Ishikawa (cell line): ENCODE results near the gene COPS4.

Experiments
- CEBPB ChIP-seq: IDR thresholded peaks from 2 replicates; pipeline ENCODE4 v1.6.1; 2012
- CREB1 ChIP-seq: IDR thresholded peaks from 2 replicates; pipeline ENCODE4 v1.6.1; 2012; ENCODE audit warnings: low read depth
- EGR1 ChIP-seq: IDR thresholded peaks from 2 replicates; pipeline ENCODE4 v1.6.1; 2012
- EP300 ChIP-seq: IDR thresholded peaks from 2 replicates; pipeline ENCODE4 v1.6.1; 2012; ENCODE audit warnings: borderline replicate concordance
- FOXM1 ChIP-seq: IDR thresholded peaks from 2 replicates; pipeline ENCODE4 v1.6.1; 2012; ENCODE audit warnings: low read depth, borderline replicate concordance
- NFIC ChIP-seq: IDR thresholded peaks from 2 replicates; pipeline ENCODE4 v1.6.1; 2012
- RAD21 ChIP-seq: IDR thresholded peaks from 2 replicates; pipeline ENCODE4 v1.6.1; 2012; ENCODE audit warnings: low read depth
- TAF1 ChIP-seq: IDR thresholded peaks from 2 replicates; pipeline ENCODE4 v1.6.1; 2012; ENCODE audit warnings: low read depth, mild to moderate bottlenecking
- TCF12 ChIP-seq: IDR thresholded peaks from 2 replicates; pipeline ENCODE4 v1.6.1; 2012; ENCODE audit warnings: low read depth
- TEAD4 ChIP-seq: IDR thresholded peaks from 2 replicates; pipeline ENCODE4 v1.6.1; 2012
- YY1 ChIP-seq: IDR thresholded peaks from 2 replicates; pipeline ENCODE4 v1.6.1; 2012; ENCODE audit warnings: low read depth
- ZBTB7A ChIP-seq: IDR thresholded peaks from 2 replicates; pipeline ENCODE4 v1.6.1; 2012; ENCODE audit warnings: low read depth
- TF ChIP-seq, protein P1 (sequence below): IDR thresholded peaks from 2 replicates; pipeline ENCODE4 v1.6.1; 2012
- TF ChIP-seq, protein P2 (sequence below): IDR thresholded peaks from 2 replicates; pipeline ENCODE4 v1.6.1; 2012
- TF ChIP-seq, protein P3 (sequence below): IDR thresholded peaks from 2 replicates; pipeline ENCODE4 v1.6.1; 2012; ENCODE audit warnings: low read depth, mild to moderate bottlenecking

COPS4 gene

DNA sequence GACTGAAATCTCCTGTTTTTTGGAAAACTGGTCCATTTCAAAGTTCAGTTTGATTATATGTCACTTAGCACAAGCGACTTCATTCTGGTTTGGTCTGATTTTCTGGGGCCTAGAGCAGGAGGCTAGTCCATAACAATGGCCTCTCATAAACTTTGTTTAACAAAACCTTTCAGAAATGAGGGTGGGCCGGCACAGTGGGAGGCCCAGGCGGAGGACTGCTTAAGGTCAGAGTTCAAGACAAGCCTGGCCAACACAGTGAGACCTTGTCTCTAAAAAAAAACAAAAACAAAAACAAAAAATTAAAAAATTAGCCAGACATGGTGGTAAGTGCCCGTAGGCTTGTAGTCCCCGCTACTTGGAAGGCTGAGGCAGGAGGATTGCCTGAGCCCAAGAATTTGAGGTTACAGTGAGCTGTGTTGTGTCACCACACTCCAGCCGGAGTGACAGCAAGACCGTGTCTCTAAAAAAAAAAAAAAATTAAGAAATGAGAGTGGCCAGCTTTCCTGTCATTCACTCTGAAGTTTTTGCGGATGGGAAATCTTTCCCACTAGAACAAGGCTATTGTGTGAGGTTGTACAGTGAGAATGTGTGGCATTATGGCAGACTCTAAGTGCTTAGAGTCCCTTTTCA lies 80.8 kb downstream of the COPS4 start:
- TF ChIP-seq, protein P1, sequence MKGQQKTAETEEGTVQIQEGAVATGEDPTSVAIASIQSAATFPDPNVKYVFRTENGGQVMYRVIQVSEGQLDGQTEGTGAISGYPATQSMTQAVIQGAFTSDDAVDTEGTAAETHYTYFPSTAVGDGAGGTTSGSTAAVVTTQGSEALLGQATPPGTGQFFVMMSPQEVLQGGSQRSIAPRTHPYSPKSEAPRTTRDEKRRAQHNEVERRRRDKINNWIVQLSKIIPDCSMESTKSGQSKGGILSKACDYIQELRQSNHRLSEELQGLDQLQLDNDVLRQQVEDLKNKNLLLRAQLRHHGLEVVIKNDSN = no peak
- TF ChIP-seq NFIC = no peak
- TF ChIP-seq TAF1 = no peak
- TF ChIP-seq FOXM1 = no peak
- TF ChIP-seq, protein P2, sequence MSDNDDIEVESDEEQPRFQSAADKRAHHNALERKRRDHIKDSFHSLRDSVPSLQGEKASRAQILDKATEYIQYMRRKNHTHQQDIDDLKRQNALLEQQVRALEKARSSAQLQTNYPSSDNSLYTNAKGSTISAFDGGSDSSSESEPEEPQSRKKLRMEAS = no peak
- TF ChIP-seq EGR1 = no peak
- no peak for TF ChIP-seq TCF12

DNA sequence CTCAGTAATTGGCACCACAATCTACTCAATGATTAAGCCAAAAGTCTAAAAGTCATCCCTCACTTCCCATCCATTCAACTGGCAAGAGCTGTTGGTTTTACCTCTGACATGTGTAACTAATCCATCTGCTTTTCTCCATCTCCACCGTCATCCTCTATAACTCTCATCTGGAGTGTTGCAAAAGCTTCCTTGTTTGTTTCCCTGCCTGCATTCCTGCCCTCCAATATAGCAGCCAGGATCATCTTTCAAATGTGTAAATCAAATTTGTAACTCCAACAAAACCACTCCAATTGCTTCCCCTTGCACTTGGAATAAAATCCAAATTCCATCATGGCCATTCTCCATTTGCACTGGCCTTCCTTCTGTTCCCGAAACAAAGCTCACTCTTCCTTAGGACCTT lies 83.9 kb downstream of the COPS4 start:
- no peak for TF ChIP-seq TCF12
- TF ChIP-seq CREB1 = no peak
- TF ChIP-seq, protein P2 = no peak
- no peak for TF ChIP-seq FOXM1
- TF ChIP-seq, protein P3, sequence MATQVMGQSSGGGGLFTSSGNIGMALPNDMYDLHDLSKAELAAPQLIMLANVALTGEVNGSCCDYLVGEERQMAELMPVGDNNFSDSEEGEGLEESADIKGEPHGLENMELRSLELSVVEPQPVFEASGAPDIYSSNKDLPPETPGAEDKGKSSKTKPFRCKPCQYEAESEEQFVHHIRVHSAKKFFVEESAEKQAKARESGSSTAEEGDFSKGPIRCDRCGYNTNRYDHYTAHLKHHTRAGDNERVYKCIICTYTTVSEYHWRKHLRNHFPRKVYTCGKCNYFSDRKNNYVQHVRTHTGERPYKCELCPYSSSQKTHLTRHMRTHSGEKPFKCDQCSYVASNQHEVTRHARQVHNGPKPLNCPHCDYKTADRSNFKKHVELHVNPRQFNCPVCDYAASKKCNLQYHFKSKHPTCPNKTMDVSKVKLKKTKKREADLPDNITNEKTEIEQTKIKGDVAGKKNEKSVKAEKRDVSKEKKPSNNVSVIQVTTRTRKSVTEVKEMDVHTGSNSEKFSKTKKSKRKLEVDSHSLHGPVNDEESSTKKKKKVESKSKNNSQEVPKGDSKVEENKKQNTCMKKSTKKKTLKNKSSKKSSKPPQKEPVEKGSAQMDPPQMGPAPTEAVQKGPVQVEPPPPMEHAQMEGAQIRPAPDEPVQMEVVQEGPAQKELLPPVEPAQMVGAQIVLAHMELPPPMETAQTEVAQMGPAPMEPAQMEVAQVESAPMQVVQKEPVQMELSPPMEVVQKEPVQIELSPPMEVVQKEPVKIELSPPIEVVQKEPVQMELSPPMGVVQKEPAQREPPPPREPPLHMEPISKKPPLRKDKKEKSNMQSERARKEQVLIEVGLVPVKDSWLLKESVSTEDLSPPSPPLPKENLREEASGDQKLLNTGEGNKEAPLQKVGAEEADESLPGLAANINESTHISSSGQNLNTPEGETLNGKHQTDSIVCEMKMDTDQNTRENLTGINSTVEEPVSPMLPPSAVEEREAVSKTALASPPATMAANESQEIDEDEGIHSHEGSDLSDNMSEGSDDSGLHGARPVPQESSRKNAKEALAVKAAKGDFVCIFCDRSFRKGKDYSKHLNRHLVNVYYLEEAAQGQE = no peak
- no peak for TF ChIP-seq YY1
- no peak for TF ChIP-seq TEAD4
- no peak for TF ChIP-seq EP300
- no peak for TF ChIP-seq CEBPB
- no peak for TF ChIP-seq RAD21
- TF ChIP-seq, protein P1 = no peak
- TF ChIP-seq ZBTB7A = no peak
- no peak for TF ChIP-seq TAF1
- no peak for TF ChIP-seq EGR1

DNA sequence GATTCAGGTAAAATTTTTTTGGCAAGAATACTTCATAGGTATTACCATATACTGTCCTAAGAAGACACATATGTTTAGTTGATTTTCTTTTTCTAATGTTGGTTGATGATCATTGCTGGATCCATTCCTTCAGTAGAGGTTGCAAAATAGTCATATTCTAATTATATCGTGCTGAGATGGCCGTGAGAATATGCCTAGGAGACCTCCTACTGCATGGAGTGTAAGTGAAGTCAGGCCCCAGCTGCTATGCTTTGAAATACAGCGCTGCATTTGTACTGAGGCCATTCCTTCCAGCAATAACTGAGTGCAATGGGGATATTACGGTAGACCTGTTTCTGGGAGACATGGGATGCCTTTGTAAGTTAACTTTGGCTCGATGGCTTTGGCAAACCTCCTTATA lies 86.3 kb downstream of the COPS4 start:
- TF ChIP-seq, protein P1 = no peak
- TF ChIP-seq YY1 (no peak), EP300 (no peak), TCF12 (no peak), CEBPB (no peak), EGR1 (no peak), TAF1 (no peak), RAD21 (no peak), TEAD4 (no peak)
- TF ChIP-seq, protein P2 = no peak
- TF ChIP-seq, protein P3 = no peak

DNA sequence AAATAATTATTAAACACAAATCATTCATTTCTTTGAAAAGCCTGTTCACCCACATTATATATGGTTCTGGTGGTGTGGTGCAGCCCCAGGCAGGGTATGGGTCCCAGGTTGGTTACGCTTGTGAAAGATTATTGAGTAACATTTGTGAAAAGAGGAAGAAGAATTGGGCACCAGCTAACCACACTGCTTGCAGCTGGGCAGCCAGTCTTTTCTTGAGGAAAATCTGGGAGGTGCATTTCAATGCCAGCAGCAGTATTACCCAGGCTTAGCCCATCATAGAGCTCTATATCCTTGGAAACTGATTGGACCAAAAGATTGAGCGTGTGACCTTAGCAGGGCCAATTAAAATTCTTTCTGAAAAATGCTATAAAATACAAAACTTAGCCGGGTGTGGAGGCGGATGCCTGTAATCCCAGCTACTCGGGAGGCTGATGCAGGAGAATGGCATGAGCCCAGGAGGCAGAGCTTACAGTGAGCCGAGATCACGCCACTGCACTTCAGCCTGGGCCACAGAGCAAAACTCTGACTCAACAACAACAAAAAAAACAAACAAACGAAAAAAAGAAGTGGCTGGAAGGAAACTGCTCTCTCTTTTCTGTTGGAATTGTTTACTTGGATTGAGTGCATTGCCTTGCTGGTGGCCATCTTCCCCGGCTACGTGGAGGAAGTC lies 89.3 kb downstream of the COPS4 start:
- no peak for TF ChIP-seq CEBPB
- no peak for TF ChIP-seq EGR1
- TF ChIP-seq TEAD4 = no peak
- TF ChIP-seq FOXM1 = no peak
- TF ChIP-seq NFIC = no peak
- TF ChIP-seq, protein P1 = no peak
- TF ChIP-seq EP300 = no peak
- TF ChIP-seq TAF1 = no peak
- no peak for TF ChIP-seq YY1
- TF ChIP-seq, protein P3 = no peak
- TF ChIP-seq, protein P2 = no peak
- no peak for TF ChIP-seq TCF12
- TF ChIP-seq RAD21 = no peak
- no peak for TF ChIP-seq ZBTB7A
- TF ChIP-seq CREB1 = no peak
